GM19238 (cell line): ENCODE data around the gene NEFH.

Source experiments
- DNase-seq: peaks from one replicate; pipeline ENCODE4 v3.0.0; 2011; ENCODE audit warnings: low spot score; ENCODE audit not compliant: insufficient read length

NEFH gene

DNA sequence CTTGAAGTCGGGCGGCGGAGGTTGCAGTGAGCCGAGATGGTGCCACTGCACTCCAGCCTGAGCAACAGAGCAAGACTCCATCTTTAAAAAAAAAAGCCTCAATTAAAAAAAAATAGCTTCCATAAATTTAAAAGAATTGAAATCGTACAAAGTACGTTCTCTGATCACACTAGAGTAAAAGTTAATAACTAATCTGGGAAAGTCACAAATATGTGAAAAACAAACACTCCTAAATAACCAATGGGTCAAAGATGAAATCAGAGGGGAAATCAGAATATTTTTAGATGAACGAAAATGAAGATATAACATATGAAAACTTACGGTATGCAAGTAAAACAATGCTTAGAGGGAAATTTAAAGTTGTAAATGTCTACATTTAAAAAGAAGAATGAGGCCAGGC, 19.8 kb downstream of the NEFH start:
- no peak for DNase-seq

DNA sequence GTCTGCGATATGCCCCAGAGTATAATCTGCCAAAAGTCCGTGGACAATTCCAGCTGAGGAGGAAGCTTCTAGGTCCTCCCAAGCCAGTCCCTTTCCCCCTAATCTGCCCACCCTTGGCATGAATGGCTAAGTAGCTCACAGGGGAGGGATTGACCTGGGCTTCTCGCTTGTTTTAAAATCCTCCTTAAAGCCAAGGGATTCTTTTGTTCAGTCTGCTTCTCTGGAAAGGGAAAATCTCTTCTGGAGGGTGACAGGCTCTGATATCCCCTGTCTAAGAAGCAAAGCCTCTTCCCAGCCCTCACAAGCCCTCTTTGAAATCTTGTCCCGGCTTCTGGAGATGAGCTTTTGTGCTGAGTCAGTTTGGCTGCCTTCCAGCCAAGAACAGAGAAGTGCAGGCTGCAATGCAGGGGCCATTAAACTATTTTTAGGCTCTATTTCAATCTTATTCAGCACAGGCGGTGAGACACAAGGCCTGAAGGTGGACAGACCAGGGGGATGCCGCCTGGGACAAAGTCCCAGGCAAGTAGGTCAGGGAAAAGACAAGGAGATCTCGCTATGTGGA, 23.9 kb downstream of the NEFH start:
- no peak for DNase-seq

DNA sequence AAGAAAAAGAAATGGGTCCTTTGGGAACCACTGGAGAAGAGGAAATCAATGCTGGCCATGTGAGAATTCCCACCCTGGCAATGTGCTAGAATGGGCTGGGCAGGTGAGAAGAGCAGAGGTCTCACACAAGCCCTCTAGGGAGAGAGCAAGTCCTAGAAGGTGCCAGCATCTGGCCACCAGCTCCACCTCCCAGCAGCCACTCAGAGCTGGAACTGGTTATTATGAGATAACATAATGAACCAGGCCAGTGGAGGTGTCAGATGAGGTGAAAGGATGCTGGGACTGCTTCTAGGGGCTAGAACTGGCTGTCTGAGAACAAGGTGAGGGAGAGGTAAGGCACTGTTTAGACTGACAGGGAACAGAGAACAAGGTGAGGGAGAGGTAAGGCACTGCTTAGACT, 29.3 kb downstream of the NEFH start:
- DNase-seq, result no peak

DNA sequence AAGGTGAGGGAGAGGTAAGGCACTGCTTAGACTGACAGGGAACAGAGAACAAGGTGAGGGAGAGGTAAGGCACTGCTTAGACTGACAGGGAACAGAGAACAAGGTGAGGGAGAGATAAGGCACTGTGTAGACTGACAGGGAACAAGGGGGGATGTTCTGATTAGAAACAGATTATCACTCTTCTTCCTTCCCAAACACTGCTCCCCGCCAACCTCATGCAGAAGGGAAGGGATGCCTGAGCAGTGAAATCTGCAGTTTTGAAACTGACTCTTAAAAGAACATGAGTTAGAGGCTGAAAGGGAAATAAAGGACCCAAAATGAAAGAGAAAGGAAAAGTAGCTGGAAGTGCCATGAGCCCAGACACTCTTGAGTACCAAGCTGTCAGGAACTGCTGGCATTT, 29.8 kb downstream of the NEFH start:
- DNase-seq, result no peak

DNA sequence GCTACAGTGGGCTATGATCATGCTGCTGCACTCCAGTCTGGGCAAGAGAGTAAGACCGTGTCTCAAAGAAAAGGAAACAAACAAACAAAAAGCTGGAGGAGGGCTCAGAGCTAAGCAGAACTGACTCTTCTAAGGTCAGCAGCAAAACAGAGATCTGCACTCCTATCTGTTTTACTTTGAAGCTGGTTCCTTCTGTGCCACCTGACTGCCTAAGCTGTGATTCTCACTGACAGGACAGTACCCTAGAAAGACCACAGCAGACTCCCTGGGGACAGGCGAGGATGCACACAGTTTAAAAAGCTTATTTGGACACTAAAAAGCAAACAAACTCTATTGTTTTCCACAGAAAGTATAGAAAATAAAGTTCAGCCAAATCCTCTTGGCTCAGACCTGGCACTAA, 30.5 kb downstream of the NEFH start:
- no peak for DNase-seq

DNA sequence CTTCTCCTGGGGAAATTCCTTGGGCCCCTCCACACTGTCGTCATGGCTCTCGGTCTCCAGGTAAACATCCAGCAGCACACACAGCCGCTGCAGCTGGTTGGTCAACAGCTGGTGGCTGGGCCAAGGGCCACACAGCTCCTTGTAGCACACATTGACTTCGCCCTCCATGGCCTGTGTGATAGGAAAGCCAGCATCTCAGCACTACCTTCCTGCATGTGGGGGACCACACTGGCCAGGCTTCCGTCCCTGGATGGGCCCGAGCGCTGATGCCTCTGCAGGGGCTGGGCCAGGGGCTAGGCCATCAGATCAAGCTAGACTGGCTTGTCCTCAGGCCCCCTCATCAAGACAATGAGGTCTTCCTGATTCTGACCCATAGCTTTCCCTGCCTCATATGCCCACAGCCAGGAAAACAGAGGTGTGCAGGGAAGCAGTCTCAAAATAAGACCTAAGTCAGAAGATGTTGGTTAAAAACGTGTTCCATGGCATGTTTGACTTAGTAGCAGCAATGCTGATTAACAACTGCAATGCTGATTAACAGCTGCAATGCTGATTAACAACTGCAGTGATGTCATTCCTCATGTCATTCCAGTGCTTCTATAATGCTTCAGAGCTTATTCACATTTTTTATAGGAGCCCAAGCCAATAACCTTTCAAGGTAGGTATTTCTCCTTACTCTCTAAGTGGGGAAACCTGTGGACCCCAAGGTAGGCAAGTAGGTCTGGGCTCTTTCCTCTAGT, 31.3 kb downstream of the NEFH start:
- no peak for DNase-seq

DNA sequence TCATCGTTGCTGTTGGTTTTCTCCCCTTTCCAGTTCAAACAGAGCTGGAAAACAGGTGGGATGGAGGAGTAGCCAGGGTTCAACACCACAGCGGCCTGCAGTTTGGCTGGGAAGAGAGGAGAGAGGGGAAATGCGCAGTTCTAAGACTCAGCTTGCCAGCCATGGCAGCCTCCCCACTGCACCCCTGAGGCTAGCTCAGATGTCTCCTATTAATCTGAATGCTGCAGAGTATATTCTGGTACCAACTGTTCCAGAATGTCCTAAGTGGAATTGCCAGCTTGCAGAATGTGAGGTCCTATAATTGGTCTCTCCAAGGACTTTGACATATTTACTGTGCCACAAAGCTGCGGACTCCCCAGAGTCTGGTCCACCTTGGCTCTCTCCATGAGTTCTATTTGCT, 32.0 kb downstream of the NEFH start:
- DNase-seq, result no peak

DNA sequence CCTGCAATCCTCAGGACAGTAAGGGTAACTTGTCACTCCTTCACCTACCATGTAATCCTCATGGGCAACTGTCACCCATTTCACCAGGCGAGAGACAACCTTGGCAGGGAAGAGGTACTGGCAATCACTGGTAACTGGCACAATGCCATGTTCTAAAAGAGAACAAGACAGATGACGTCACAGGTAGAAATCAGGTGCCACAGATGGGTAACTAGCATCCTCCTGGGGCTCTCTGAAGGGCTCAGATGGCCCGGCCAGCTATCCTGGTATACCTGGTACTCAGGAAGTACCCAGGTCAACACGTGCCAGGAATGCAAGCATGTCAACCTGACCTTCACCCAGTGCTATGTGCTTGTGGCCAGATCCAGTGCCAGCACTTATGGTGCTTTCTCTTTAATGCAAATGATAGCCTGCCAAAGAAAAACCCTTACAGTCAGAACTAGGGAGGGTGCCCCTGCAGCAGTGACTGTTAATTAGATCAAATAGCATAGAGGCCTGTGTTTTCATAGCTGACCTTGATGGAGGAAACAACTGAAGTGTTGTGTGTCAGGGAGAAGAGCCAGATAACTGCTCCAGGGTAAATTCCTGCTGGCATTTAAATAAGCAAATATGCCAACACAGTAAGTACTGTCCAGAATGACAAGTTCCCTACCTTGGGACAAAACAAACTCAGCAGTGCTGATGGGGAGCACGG, 37.3 kb downstream of the NEFH start:
- DNase-seq, result no peak

DNA sequence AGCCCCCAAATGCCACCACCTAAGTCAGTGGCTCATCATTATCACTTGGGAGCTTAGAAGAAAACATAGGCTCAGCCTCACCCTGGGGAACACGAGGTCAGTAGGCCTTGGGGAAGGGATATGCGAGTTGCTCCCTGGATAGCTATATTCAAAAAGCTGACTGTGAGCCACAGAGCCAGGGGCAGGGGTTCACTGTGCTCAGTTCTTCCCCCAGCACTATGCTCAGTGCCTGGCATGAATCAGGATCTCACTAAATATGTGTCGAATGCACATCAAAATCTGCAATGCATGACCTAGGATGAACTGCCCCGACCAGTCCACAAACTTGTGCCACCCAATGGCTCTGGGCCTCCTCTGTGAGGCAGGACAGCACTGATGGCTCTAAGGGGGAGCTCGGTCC, 38.4 kb downstream of the NEFH start:
- no peak for DNase-seq

DNA sequence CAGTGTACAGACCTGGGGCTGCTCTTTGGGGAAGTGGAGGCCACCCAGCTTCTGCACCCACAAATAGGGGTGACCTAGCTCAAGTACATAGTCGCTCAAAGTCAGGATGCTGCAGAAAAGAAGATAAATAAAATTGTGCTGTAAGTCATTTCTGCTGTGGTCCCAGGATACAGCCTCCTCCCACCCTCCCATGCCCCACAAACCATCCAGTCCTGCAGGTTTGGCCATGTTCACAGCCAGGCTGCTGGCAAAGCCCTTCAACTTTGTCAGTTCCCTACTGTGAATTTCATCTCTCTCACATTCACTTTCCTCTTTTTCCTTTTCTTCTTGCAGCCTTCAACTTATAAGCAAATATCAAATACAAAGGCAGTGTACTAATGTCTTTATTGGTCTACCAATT, 40.0 kb downstream of the NEFH start:
- DNase-seq, result no peak

DNA sequence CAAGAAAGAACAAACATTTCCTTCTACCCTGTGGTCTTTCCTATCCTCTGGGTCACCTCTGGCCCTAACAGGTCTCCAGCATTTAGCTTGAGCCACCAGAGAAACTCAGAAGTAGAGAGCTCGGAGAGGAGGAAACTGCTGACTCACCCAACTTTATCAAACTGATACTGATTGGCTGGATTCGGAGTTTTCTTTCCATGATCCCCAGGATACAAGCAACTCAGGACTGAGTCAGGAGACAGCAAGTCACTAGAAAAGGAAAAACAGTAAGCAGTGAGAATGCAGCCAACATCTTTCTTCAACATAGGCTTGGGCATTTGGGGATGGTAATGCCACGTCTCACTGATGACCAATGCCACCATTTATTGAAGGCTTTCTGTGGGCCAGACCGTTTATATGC, 40.8 kb downstream of the NEFH start:
- DNase-seq, result no peak

DNA sequence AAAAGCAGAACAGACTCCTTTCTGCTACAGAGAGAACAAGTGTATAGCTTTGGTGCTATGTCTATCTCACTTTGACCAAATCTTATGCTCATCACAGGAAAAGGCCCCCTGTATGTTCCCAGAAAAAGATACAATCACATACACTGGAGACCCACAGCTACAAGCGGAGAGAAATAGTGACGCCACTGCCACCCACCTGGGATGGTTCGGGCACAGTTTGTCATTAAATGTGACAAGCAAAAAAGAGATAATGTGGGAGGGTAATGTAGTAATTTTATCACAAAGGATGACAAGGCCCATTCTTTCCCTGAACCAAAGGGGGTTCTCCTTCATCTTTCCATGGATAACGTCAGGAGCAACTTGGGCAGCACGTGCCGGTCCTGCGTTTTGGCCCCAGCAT, 41.5 kb downstream of the NEFH start:
- no peak for DNase-seq

DNA sequence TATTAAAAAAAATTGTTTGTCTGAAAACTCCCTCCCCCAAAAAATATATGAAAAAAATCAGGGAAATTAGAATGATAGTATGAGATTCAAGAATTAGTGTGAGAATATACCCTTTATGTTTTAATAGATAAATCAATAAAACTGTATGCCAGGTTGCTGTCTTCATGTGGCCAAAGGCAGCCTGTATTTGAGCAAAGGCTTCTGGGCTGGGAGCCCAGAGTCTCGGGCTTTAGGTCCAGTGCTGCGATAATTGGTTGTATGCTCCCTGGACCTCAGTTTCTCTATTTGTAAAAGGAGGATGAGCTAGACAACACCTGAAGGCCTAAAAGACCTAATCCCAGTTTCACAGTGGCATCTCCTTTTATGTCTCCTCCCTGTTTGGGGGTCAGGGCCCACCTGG, 43.7 kb downstream of the NEFH start:
- DNase-seq, result no peak

DNA sequence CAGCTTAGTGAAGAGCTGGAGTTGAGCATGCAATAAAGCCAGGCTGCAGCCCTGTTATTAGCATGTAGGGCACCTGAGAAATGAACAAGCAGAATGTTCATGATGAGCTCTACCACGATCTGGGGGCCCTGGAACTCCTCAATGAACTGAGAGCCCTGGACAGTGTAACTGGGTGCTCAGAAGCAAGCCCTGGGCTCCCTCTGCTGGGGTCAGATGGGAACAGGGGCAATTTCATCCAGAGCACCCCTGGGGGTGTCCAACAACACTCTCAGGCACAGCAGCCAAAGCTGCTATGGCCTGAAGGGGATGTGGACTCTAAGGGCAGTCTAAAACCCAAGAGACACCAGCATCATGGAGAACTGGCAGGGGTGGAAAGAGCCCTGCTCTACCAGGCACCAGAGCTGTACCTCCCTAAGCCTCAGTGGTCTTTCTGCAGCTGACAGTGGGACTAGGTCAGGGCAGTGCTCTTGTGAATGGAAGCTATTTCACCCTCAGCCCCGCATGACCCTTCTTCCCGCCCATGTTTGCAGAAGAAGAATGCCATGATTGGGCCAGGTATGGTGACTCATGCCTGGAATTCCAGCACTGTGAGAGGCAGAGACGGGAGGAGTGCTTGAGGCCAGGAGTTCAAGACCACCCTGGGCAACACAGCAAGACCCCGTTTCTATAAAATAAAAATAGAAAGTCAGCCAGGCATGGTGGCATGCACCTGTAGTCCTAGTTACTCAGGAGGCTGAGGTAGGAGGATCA, 44.6 kb downstream of the NEFH start:
- peak; percentile 20 for DNase-seq

DNA sequence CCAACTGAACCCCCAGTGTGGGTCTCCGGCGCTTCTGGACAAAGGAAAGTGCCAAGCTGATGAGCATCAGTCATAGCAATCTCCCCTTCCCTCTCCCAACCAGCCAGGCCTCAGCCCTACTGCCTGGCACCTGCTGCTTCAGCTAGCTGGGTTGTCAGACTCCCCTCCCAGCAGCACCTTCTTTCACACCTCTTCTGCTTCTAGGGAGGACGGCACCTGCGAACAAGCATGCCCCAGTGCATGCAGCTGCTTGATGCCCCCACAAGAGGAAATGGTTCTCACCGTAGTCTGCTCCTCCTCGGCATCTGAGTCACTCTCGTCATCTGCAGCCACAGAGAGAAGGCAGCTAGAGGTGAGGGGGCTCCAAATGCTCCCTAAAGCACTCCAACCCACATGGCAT, 48.1 kb downstream of the NEFH start:
- no peak for DNase-seq

DNA sequence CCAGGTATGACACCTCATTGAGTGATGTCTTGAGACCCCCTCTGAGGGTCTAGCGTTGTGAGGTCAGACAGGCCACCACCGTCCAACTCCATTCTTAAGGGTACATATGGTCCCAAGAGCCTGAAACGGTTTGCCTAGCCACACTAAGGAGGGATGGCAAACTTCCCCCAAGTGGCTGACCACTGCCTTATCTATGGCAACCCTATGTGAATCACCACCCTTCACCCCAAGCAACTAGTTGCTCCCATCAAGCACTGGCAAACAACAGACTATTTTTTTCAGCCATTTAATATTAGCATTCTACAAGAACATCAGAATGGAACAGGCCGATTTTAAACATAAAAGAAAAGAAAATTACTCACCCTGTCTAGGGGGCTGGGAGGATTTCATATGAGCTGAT, 50.7 kb downstream of the NEFH start:
- no peak for DNase-seq

DNA sequence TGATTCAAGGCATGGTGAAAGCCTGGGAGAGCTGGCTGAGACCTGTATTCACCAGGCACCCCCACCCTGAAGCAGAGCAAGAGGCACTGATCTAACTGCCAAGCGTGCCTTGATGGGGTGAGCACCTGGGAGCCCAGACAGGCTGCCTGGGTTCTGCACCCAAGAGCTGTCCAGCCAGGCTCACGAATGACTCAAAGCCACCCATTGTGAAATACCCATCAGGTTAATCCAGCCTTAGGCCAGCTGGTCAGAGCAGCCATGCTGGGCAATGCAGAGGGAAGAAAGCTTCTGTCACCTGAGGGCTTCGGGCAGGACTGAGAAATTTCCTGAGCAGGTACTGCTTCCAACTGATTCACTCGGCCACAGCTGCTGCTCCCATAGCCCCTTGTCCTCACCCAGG, 51.4 kb downstream of the NEFH start:
- no peak for DNase-seq

DNA sequence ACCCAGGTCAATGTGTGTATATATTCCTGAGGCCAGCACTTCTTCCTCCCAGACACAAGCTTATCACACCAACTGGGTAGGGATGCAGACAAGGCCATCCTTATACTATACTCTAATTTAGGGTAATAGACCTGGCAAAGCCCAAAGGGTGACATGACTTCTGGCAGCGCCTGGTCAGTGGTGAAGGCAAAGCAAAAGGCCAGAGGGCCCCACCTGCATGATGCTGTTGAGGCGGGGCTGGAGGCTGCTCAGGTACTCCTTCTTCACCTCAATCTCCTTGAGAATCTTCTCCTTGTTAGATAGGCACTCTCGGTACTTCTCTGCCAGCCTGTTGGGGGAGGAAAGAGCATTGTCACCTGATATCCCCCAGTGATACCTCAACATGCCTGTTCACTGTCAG, 56.4 kb downstream of the NEFH start:
- DNase-seq, result no peak

DNA sequence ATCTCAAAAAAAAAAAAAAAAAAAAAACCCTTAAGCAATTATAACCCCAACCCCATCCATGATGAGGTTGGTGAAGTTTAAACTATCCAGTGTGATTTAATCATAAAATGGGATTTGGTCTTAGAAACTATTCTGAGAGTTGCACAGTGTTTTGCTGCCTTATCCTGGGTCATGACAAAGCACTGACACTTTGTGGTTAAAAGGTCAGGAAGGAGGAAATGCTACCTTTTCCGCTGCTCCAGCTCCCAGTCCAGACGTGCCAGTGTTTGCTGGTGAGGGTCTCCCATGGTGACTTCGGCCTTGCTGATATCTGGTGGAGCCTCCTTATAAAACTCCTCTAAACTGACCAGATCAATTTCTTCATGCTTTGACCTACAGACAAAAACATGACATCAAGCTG, 59.1 kb downstream of the NEFH start:
- no peak for DNase-seq
